ENCODE results near the gene TK1.

DNA sequence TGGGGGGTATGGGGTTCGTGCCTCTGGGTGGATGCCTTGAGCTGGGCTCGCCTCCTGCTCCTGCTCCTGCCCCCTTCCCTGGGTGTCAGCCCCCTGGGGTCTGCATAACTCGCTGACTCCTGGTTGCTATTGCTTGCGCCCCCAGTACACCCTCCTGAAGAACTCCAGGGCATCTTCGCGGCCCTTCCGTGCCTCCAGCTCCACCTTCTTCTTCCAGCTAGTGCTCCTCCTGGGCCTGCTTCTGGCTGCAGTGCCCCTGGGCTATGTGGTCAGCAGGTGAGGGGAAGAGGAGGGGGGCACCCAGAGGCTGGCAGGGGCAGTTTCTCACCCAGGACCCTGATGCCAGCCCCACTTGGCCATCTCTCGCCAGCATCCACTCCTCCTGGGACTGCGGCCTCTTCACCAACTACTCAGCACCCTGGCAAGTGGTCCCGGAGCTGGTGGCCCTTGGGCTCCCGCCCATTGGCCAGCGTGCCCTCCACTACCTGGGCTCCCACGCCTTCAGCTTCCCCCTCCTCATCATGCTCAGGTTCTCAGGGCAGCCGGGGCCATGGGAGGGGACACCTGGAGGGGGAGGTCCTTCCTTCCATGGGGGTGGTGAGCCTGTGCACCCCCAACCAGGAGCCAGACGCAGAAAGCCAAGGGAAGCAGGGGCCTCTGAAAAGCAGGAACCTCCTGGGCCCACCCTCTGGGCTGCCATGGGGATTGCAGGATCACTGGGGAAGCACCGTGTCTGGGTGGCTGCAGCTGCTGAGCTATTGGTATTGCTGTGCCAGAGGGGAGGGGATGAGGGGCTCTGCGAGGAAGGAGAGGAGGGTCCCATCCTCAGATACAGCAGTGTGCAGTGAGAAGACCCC is 48.4 kb downstream of the TK1 start:
- TF ChIP-seq, protein P1, sequence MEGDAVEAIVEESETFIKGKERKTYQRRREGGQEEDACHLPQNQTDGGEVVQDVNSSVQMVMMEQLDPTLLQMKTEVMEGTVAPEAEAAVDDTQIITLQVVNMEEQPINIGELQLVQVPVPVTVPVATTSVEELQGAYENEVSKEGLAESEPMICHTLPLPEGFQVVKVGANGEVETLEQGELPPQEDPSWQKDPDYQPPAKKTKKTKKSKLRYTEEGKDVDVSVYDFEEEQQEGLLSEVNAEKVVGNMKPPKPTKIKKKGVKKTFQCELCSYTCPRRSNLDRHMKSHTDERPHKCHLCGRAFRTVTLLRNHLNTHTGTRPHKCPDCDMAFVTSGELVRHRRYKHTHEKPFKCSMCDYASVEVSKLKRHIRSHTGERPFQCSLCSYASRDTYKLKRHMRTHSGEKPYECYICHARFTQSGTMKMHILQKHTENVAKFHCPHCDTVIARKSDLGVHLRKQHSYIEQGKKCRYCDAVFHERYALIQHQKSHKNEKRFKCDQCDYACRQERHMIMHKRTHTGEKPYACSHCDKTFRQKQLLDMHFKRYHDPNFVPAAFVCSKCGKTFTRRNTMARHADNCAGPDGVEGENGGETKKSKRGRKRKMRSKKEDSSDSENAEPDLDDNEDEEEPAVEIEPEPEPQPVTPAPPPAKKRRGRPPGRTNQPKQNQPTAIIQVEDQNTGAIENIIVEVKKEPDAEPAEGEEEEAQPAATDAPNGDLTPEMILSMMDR (IDR thresholded peaks at IDR 0.05), result no peak
- TF ChIP-seq POLR2AphosphoS5 (IDR thresholded peaks at IDR 0.05) (no peak), POLR2A (IDR thresholded peaks at IDR 0.05) (no peak)
